ENCODE measurements around the gene UBL5.
"Not testable (repeated sequence)": the region's sequence is repeated elsewhere in the genome, so short reads cannot be mapped to it uniquely, and the experiment has no call there.

The UBL5 gene

GRCh38 chr19:9827289-9828238, at the start of gene UBL5:
UBL5 (plus strand) TSS chr19:9827918; CDS start chr19:9828338, 420 bp downstream.
- DNase-seq = no peak

GRCh38 chr19:9782338-9782737, 45.4 kb upstream of the UBL5 start:
- DNase-seq = no peak

GRCh38 chr19:9784163-9784496, 43.6 kb upstream of the UBL5 start:
- not testable (repeated sequence) for DNase-seq

- peak; percentile 72 for DNase-seq
Measured at GRCh38 chr19:9785367-9786331, 42.1 kb upstream of the UBL5 start.

GRCh38 chr19:9786342-9786741, 41.4 kb upstream of the UBL5 start:
- DNase-seq = no peak

- no peak for DNase-seq
Measured at GRCh38 chr19:9786819-9787218, 40.9 kb upstream of the UBL5 start.

- not testable (repeated sequence) for DNase-seq
Measured at GRCh38 chr19:9788604-9789003, 39.1 kb upstream of the UBL5 start.

GRCh38 chr19:9789066-9789465, 38.7 kb upstream of the UBL5 start:
- DNase-seq = no peak

GRCh38 chr19:9789579-9789978, 38.1 kb upstream of the UBL5 start:
- DNase-seq = not testable (repeated sequence)

- DNase-seq = not testable (repeated sequence)
Measured at GRCh38 chr19:9791073-9791367, 36.7 kb upstream of the UBL5 start.

- DNase-seq = peak; percentile 35
Measured at GRCh38 chr19:9791552-9792205, 36.0 kb upstream of the UBL5 start.

- DNase-seq = peak; percentile 49
Measured at GRCh38 chr19:9792206-9793070, 35.3 kb upstream of the UBL5 start.

GRCh38 chr19:9793071-9793591, 34.6 kb upstream of the UBL5 start:
- no peak for DNase-seq

- DNase-seq = peak; percentile 29
Measured at GRCh38 chr19:9796113-9796773, 31.5 kb upstream of the UBL5 start.

GRCh38 chr19:9797871-9798270, 29.8 kb upstream of the UBL5 start:
- no peak for DNase-seq

GRCh38 chr19:9799162-9799561, 28.6 kb upstream of the UBL5 start:
- no peak for DNase-seq

GRCh38 chr19:9801976-9802375, 25.7 kb upstream of the UBL5 start:
- no peak for DNase-seq

- no peak for DNase-seq
Measured at GRCh38 chr19:9806803-9807202, 20.9 kb upstream of the UBL5 start.

- DNase-seq = no peak
Measured at GRCh38 chr19:9808855-9809824, 18.6 kb upstream of the UBL5 start.

GRCh38 chr19:9811139-9811538, 16.6 kb upstream of the UBL5 start:
- DNase-seq = no peak
